A549 treated with AZD2906 at 1 μM for 4 hours (cell line): ENCODE data around the gene ACSS3. TPM values are rescaled to one million over a fixed set of nuclear protein-coding genes. Genes with fewer than 3 reads are reported as not detected.

Experiments used
- total RNA-seq: library from RNA; stranded (reverse); fragments of 200-300 nt; extraction: Qiagen RNA extraction; gene quantifications from 5 replicates; pipeline ENCODE4 v1.2.3, GENCODE V29; 2022

The ACSS3 gene, protein sequence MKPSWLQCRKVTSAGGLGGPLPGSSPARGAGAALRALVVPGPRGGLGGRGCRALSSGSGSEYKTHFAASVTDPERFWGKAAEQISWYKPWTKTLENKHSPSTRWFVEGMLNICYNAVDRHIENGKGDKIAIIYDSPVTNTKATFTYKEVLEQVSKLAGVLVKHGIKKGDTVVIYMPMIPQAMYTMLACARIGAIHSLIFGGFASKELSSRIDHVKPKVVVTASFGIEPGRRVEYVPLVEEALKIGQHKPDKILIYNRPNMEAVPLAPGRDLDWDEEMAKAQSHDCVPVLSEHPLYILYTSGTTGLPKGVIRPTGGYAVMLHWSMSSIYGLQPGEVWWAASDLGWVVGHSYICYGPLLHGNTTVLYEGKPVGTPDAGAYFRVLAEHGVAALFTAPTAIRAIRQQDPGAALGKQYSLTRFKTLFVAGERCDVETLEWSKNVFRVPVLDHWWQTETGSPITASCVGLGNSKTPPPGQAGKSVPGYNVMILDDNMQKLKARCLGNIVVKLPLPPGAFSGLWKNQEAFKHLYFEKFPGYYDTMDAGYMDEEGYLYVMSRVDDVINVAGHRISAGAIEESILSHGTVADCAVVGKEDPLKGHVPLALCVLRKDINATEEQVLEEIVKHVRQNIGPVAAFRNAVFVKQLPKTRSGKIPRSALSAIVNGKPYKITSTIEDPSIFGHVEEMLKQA
- 0.03 TPM in 1 of 5 replicates, not detected in the others for total RNA-seq

DNA sequence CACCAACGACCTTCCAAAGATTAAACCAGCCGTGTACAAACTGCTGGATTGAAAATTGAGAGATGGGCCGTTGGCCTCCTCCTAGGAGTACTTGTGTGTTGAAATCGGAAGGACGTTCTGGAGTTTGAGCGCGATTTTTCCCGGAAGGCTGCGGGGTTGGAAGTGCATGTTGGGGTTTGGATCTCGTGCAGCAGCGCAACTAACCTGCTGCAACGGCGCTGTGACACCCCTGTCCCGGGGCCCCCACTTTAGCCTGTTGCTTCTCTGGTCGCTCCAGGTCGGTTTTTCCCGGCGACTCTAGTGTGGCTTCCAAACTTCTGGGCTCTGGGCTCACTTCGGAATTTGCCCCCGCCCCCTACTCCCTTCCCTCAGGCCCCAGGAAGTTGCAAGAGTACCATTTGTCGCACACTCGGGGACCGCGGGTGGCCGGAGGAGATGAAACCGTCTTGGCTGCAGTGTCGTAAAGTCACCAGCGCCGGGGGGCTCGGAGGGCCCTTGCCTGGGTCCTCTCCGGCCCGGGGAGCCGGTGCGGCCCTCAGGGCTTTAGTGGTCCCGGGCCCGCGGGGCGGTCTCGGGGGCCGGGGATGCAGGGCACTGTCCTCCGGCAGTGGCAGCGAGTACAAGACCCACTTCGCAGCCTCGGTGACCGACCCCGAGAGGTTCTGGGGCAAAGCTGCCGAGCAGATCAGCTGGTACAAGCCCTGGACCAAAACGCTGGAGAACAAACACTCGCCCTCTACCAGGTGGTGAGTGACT, at the start of gene ACSS3:
ACSS3 (plus strand) TSS at position 394 of the 756 bp plus-strand sequence; CDS start at position 436, 42 bp downstream.

Other genes with a start within 250 kb of the ACSS3 start
- gene LIN7A, start 140.1 kb upstream of the ACSS3 start, total RNA-seq, result 0.19 to 0.35 TPM (median 0.22 TPM) in 5 replicates